ENCODE data around the gene SLC37A3.
"Not testable (repeated sequence)": the region's sequence is repeated elsewhere in the genome, so short reads cannot be mapped to it uniquely, and the experiment has no call there.

The SLC37A3 gene

DNA sequence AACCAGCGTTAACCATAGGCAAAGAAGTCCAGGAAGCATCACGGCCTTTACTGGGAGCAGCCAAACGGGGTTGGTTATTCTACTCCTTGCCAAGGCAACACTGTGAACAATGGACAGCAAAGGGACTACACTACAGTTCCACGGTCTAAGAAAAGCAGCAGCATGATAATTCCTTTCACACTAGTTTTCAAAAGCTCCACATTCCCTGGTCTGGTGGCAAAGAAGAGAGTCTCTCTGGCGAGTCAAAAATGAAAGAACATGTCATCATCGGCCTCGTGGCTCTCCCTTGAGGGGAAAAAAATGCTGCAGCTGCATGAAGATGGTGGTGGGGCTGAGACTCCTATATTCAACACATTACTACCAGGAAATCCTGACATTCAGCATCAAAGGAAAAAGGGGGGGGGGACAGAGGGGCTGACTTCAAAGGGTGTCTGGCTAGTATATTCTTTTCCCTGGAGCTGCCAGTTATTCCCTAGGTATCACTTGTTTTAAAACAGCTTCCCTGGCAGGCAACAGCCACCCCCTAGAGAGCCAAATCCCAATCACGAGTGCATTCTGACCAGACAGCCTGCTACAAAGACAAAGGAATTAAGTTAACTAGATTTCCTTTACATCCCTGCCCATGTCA lies 49.1 kb downstream of the SLC37A3 start:
- H3K9ac ChIP-seq (ENCODE audit: low read depth in 1 of 2, low read length in 2 of 2), result no peak overlapping the region
- peaks cover 28 to 61% of the 10 kb centered on the region in 2 donors for H3K36me3 ChIP-seq (ENCODE audit: control insufficient read depth in 1 of 2, insufficient read depth in 2 of 2, low read length in 2 of 2)
- no peaks in the 10 kb centered on the region for H3K4me1 ChIP-seq (ENCODE audit: control insufficient read depth in 1 of 2, insufficient read depth in 2 of 2, low read length in 2 of 2)
- H3K4me3 ChIP-seq (ENCODE audit: low read depth in 1 of 2, low read length in 2 of 2), result no peak overlapping the region
- H3K27ac ChIP-seq (ENCODE audit: low read depth, low read length), result no peak overlapping the region
- H3K27me3 ChIP-seq (ENCODE audit: control insufficient read depth in 1 of 2, insufficient read depth in 2 of 2, low read length in 2 of 2), result no peaks in the 10 kb centered on the region
- no peaks in the 10 kb centered on the region for H3K9me3 ChIP-seq (ENCODE audit: control insufficient read depth in 1 of 2, low read length in 2 of 2)

- Histone ChIP-seq H3K9ac (ENCODE audit: low read depth in 1 of 2, low read length in 2 of 2) (no peak overlapping the region), H3K4me1 (ENCODE audit: control insufficient read depth in 1 of 2, insufficient read depth in 2 of 2, low read length in 2 of 2) (no peaks in the 10 kb centered on the region), H3K4me3 (ENCODE audit: low read depth in 1 of 2, low read length in 2 of 2) (no peak overlapping the region), H3K36me3 (ENCODE audit: control insufficient read depth in 1 of 2, insufficient read depth in 2 of 2, low read length in 2 of 2) (peaks cover 33 to 64% of the 10 kb centered on the region in 2 donors), H3K27me3 (ENCODE audit: control insufficient read depth in 1 of 2, insufficient read depth in 2 of 2, low read length in 2 of 2) (no peaks in the 10 kb centered on the region), H3K27ac (ENCODE audit: low read depth, low read length) (no peak overlapping the region), H3K9me3 (ENCODE audit: control insufficient read depth in 1 of 2, low read length in 2 of 2) (no peaks in the 10 kb centered on the region)
Observed at GRCh38 chr7:140348161-140348849, 50.0 kb downstream of the SLC37A3 start.

- Histone ChIP-seq H3K4me3 (ENCODE audit: low read depth in 1 of 2, low read length in 2 of 2) (no peak overlapping the region), H3K9me3 (ENCODE audit: control insufficient read depth in 1 of 2, low read length in 2 of 2) (no peaks in the 10 kb centered on the region), H3K27me3 (ENCODE audit: control insufficient read depth in 1 of 2, insufficient read depth in 2 of 2, low read length in 2 of 2) (no peaks in the 10 kb centered on the region), H3K9ac (ENCODE audit: low read depth in 1 of 2, low read length in 2 of 2) (no peak overlapping the region), H3K27ac (ENCODE audit: low read depth, low read length) (no peak overlapping the region), H3K4me1 (ENCODE audit: control insufficient read depth in 1 of 2, insufficient read depth in 2 of 2, low read length in 2 of 2) (no peaks in the 10 kb centered on the region), H3K36me3 (ENCODE audit: control insufficient read depth in 1 of 2, insufficient read depth in 2 of 2, low read length in 2 of 2) (peaks cover 34 to 62% of the 10 kb centered on the region in 2 donors)
Observed at GRCh38 chr7:140347218-140347617, 51.1 kb downstream of the SLC37A3 start.

DNA sequence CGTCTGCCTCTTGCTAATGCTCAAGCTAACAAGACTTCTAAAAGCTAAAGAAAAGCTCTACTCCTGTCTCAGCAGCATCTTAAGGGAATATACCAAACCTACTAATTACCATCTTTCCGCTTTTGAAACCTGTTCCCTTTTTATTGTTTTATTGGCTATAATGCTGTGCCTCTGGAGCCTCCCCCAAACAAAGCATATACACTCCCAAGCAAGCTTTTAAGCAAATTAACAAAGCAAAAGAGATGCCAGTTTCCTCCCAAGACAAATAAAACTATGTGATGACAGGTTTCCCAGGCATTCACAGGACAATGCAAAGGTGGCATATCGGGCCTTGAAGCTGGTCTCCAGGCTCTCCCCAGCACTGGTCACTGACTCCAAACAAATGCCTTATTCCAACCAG lies 52.9 kb downstream of the SLC37A3 start:
- Histone ChIP-seq H3K4me3 (ENCODE audit: low read depth in 1 of 2, low read length in 2 of 2) (no peak overlapping the region), H3K36me3 (ENCODE audit: control insufficient read depth in 1 of 2, insufficient read depth in 2 of 2, low read length in 2 of 2) (peaks cover 27 to 61% of the 10 kb centered on the region in 2 donors), H3K27ac (ENCODE audit: low read depth, low read length) (no peak overlapping the region), H3K9me3 (ENCODE audit: control insufficient read depth in 1 of 2, low read length in 2 of 2) (no peaks in the 10 kb centered on the region), H3K27me3 (ENCODE audit: control insufficient read depth in 1 of 2, insufficient read depth in 2 of 2, low read length in 2 of 2) (no peaks in the 10 kb centered on the region), H3K4me1 (ENCODE audit: control insufficient read depth in 1 of 2, insufficient read depth in 2 of 2, low read length in 2 of 2) (no peaks in the 10 kb centered on the region), H3K9ac (ENCODE audit: low read depth in 1 of 2, low read length in 2 of 2) (no peak overlapping the region)

DNA sequence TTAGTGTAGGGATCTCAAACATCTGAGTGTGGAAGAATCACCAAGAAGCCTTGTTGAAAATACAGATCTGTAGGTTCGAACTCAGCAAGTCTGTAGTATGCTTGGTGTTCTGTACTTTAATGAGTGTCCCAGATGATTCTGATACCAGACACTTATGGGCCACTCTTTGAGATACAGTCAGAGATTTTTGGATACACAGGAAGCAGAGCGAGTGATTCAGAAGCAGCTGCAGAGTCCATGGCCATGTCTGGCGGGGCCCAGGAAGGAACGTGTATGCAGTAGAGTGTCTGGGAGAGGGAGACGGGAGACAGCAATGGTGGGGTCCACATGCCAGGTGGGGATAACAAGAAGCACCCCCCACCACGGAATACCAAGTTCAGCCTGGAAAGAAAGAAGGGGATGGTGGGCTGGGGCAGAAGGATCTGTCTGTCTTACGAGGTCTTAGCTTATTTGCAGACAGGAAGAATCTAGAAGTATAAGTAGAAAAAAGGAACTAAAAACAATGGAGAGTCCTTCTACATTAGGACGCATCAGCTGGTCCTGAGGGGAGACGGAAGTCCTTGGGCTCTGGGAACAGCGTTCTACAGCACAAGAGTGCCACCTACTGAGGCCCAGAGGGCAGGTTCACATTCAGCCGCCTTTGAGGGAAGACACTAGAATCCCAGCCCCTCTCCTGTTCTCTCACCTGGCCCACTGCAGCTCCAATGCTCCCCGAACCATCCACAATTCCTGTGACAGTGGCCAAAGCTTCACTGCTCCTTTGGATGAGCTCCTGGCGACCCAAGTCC lies 55.4 kb downstream of the SLC37A3 start:
- H3K27ac ChIP-seq (ENCODE audit: low read depth, low read length), result no peak overlapping the region
- H3K27me3 ChIP-seq (ENCODE audit: control insufficient read depth in 1 of 2, insufficient read depth in 2 of 2, low read length in 2 of 2), result no peaks in the 10 kb centered on the region
- no peaks in the 10 kb centered on the region for H3K9me3 ChIP-seq (ENCODE audit: control insufficient read depth in 1 of 2, low read length in 2 of 2)
- peaks cover 17 to 46% of the 10 kb centered on the region in 2 donors for H3K36me3 ChIP-seq (ENCODE audit: control insufficient read depth in 1 of 2, insufficient read depth in 2 of 2, low read length in 2 of 2)
- no peaks in the 10 kb centered on the region for H3K4me1 ChIP-seq (ENCODE audit: control insufficient read depth in 1 of 2, insufficient read depth in 2 of 2, low read length in 2 of 2)
- H3K4me3 ChIP-seq (ENCODE audit: low read depth in 1 of 2, low read length in 2 of 2), result no peak overlapping the region
- H3K9ac ChIP-seq (ENCODE audit: low read depth in 1 of 2, low read length in 2 of 2), result no peak overlapping the region

- H3K27me3 ChIP-seq (ENCODE audit: control insufficient read depth in 1 of 2, insufficient read depth in 2 of 2, low read length in 2 of 2); H3K9ac ChIP-seq (ENCODE audit: low read depth in 1 of 2, low read length in 2 of 2); H3K4me3 ChIP-seq (ENCODE audit: low read depth in 1 of 2, low read length in 2 of 2); H3K4me1 ChIP-seq (ENCODE audit: control insufficient read depth in 1 of 2, insufficient read depth in 2 of 2, low read length in 2 of 2); H3K9me3 ChIP-seq (ENCODE audit: control insufficient read depth in 1 of 2, low read length in 2 of 2); H3K27ac ChIP-seq (ENCODE audit: low read depth, low read length): not testable (repeated sequence)
- peaks cover 25 to 42% of the 10 kb centered on the region in 2 donors for H3K36me3 ChIP-seq (ENCODE audit: control insufficient read depth in 1 of 2, insufficient read depth in 2 of 2, low read length in 2 of 2)
Observed at GRCh38 chr7:140338959-140339358, 59.4 kb downstream of the SLC37A3 start.

- Histone ChIP-seq H3K4me1 (ENCODE audit: control insufficient read depth in 1 of 2, insufficient read depth in 2 of 2, low read length in 2 of 2) (no peaks in the 10 kb centered on the region), H3K9ac (ENCODE audit: low read depth in 1 of 2, low read length in 2 of 2) (no peak overlapping the region), H3K4me3 (ENCODE audit: low read depth in 1 of 2, low read length in 2 of 2) (no peak overlapping the region), H3K9me3 (ENCODE audit: control insufficient read depth in 1 of 2, low read length in 2 of 2) (no peaks in the 10 kb centered on the region), H3K27me3 (ENCODE audit: control insufficient read depth in 1 of 2, insufficient read depth in 2 of 2, low read length in 2 of 2) (no peaks in the 10 kb centered on the region), H3K27ac (ENCODE audit: low read depth, low read length) (no peak overlapping the region), H3K36me3 (ENCODE audit: control insufficient read depth in 1 of 2, insufficient read depth in 2 of 2, low read length in 2 of 2) (peaks cover 15 to 18% of the 10 kb centered on the region in 2 donors)
Observed at GRCh38 chr7:140334341-140335057, 63.8 kb downstream of the SLC37A3 start.

DNA sequence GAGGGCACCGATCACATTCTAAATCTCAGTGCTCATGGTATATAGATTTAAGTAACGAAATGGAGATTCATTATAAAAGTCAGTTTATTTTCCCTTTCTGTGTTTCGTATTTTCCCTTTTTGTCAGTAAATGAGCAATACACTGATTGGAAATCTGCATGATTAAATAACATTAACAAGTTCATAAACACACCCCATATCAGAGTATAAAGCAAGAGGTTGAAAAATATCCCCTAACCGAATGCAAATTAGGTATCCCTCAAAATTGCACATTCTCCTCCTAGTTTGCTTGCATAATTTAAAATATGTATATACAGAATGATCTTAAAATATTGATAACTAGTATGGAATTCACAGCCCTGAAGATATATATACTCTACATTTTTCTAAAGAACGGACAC lies 64.6 kb downstream of the SLC37A3 start:
- H3K4me1 ChIP-seq (ENCODE audit: control insufficient read depth in 1 of 2, insufficient read depth in 2 of 2, low read length in 2 of 2), result no peaks in the 10 kb centered on the region
- no peak overlapping the region for H3K27ac ChIP-seq (ENCODE audit: low read depth, low read length)
- H3K9ac ChIP-seq (ENCODE audit: low read depth in 1 of 2, low read length in 2 of 2), result no peak overlapping the region
- no peak overlapping the region for H3K4me3 ChIP-seq (ENCODE audit: low read depth in 1 of 2, low read length in 2 of 2)
- no peaks in the 10 kb centered on the region for H3K9me3 ChIP-seq (ENCODE audit: control insufficient read depth in 1 of 2, low read length in 2 of 2)
- H3K27me3 ChIP-seq (ENCODE audit: control insufficient read depth in 1 of 2, insufficient read depth in 2 of 2, low read length in 2 of 2), result no peaks in the 10 kb centered on the region
- peaks cover 15 to 18% of the 10 kb centered on the region in 2 donors for H3K36me3 ChIP-seq (ENCODE audit: control insufficient read depth in 1 of 2, insufficient read depth in 2 of 2, low read length in 2 of 2)

GRCh38 chr7:140333223-140333622 lies 65.1 kb downstream of the SLC37A3 start:
- Histone ChIP-seq H3K4me3 (ENCODE audit: low read depth in 1 of 2, low read length in 2 of 2) (no peak overlapping the region), H3K27me3 (ENCODE audit: control insufficient read depth in 1 of 2, insufficient read depth in 2 of 2, low read length in 2 of 2) (no peaks in the 10 kb centered on the region), H3K36me3 (ENCODE audit: control insufficient read depth in 1 of 2, insufficient read depth in 2 of 2, low read length in 2 of 2) (peaks cover 15 to 18% of the 10 kb centered on the region in 2 donors), H3K9me3 (ENCODE audit: control insufficient read depth in 1 of 2, low read length in 2 of 2) (no peaks in the 10 kb centered on the region), H3K9ac (ENCODE audit: low read depth in 1 of 2, low read length in 2 of 2) (no peak overlapping the region), H3K4me1 (ENCODE audit: control insufficient read depth in 1 of 2, insufficient read depth in 2 of 2, low read length in 2 of 2) (no peaks in the 10 kb centered on the region), H3K27ac (ENCODE audit: low read depth, low read length) (no peak overlapping the region)

DNA sequence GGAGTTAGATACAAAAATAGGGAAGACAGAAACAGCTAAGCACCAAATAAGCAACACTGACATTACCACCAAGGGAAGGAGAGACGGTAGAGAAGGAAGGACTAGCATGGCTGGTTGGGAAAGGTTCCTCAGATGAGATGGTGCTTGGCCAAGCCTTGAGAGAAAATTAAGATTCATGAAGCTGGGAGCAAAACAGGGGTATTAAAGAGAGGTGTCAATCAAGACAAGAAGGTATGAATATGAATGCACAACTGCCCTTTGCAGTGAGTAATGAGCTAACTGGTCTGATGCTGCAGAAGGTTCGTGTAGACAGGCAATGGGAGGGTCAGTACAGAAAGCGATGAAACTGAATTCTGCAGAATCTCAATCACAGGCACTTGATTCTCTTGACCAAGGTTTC lies 67.7 kb downstream of the SLC37A3 start:
- Histone ChIP-seq H3K4me3 (ENCODE audit: low read depth in 1 of 2, low read length in 2 of 2) (no peak overlapping the region), H3K4me1 (ENCODE audit: control insufficient read depth in 1 of 2, insufficient read depth in 2 of 2, low read length in 2 of 2) (peaks cover 6% of the 10 kb centered on the region in 2 donors), H3K9ac (ENCODE audit: low read depth in 1 of 2, low read length in 2 of 2) (no peak overlapping the region), H3K9me3 (ENCODE audit: control insufficient read depth in 1 of 2, low read length in 2 of 2) (no peaks in the 10 kb centered on the region), H3K27me3 (ENCODE audit: control insufficient read depth in 1 of 2, insufficient read depth in 2 of 2, low read length in 2 of 2) (no peaks in the 10 kb centered on the region), H3K36me3 (ENCODE audit: control insufficient read depth in 1 of 2, insufficient read depth in 2 of 2, low read length in 2 of 2) (peaks cover 10 to 14% of the 10 kb centered on the region in 2 donors), H3K27ac (ENCODE audit: low read depth, low read length) (no peak overlapping the region)
